CD1c-positive myeloid dendritic cell (primary cell): ENCODE results near the gene ATP9B.
"Not testable (repeated sequence)": the region's sequence is repeated elsewhere in the genome, so short reads cannot be mapped to it uniquely, and the experiment has no call there.

ENCODE experiments used
- DNase-seq: peaks from one replicate; pipeline ENCODE4 v3.0.0-alpha.2; 2016; ENCODE audit errors: extremely low spot score

ATP9B gene

DNA sequence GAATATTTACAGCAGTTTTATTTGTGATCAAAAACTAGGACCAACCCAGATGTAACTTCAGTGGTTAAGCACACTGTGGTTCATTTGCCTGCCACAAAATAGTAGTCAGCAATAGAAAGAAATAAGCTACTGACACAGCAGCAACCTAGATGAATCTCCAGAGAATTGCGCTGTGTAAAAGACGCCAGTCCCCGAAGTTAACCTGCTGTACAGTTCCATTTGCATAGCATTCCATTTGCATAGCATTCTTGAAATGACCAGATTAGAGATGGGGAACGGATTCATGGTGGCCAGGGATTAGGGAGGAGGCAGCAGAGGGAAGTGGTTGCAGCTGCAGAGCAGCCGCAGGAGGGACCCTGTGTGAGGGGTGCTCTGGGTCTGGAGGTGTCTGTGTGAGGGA, 287.2 kb downstream of the ATP9B start:
- DNase-seq, result no peak

DNA sequence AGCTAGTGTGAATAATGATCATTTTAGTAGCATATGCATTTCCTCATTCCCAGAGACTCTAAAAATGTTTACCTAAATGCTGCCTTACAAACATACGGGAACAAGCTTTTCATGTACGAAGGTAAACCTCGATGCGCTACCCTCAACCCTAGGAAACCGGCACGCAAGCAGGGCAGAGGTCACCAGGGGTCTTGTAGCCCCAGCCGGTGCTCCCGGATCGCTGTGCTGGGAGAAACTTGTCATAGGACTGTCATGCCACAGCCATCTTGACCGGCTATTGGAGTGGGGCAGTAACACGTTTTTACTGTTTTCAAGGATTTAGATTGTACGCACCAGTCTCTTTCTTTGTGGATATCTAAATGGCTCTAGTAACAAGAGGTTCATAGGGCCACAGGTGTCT, 291.7 kb downstream of the ATP9B start:
- no peak for DNase-seq

DNA sequence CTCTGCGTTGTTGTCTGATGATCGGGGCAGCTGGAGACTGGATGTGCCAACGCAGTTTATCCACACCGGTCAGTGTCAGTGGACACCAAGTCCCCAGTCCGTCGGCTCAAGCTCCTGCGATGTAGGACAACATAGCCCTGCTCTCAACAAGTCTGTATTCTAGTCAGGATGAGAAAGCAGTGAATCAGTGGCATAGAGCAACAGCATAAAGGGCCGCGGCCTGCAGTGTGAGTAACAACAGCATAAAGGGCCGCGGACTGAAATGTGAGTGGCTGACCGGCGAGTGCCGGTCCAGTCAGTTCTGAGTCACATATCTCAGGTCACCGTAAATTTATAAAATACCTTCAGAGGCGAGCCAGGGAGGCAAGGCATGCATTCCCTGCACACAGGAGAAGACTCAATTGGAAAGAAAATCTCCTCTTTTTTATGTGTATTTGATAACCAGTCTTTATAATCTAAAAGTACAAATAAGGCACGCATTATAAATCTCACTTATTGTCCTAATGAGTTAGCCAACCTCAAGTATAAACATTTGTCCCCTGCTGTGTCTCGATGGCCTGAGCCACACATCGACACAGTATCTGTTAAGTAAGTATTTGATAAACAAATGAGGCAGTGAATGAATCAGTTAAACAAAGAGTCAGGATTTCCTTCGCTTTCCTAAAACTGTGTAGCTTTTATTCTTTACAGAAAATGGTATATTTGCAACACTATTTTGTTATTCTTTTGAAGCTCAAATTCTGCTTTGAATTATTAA, 292.8 kb downstream of the ATP9B start:
- no peak for DNase-seq

DNA sequence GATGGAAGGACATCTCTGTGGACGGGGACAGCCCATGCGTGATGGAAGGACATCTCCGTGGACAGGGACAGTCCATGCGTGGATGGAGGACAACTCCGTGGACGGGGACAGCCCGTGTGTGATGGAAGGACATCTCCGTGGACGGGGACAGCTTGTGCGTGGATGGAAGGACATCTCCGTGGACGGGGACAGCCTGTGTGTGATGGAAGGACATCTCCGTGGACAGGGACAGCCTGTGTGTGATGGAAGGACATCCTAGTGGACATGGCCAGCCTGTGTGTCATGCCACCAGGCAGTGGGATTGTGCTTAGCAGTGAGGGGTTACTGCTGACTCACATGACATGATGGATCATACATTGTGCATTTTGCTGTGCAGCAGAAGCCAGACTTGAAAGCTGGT, 296.5 kb downstream of the ATP9B start:
- no peak for DNase-seq

DNA sequence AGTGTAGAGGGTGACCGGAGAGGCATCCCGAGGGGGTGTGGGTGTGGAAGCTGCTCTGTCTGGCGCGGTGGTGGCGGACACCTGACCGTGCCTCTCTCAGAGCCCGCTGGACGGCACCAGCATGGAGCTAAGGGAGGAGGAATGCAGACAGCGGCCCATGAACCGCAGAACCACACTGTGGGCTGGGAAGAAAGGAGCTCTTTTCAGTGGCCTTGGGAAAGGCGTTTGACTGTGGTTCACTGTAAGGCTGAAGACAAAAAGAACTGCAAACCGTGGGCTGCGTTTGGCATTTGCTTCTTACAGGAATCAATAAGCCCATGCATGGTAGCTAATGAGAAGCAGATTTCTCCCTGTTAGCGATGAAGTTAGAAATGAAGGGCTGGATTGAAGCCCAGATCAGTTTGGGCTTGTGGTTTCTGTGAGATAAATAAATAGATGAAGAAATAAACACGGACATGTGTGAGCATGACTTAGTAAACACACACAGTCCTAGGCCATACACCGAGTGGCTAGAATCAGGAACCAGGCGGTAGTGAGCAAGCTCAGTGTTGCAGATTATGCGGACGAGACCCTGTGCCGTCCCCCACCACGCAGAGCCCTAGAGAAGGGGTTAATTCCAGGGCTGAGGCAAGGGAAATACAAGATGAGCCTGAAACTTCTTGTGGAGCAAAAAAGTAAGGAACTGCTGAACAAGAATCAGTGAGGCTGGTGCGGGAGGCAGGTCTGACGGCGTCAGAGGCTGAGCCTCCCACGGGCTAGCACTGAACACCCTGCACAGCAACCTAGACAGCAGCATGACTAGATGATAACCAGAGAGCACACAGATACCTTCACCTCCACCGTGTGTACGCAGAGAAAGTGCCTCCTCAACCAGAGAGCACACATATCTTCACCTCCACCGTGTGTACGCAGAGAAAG, 297.2 kb downstream of the ATP9B start:
- DNase-seq, result no peak

DNA sequence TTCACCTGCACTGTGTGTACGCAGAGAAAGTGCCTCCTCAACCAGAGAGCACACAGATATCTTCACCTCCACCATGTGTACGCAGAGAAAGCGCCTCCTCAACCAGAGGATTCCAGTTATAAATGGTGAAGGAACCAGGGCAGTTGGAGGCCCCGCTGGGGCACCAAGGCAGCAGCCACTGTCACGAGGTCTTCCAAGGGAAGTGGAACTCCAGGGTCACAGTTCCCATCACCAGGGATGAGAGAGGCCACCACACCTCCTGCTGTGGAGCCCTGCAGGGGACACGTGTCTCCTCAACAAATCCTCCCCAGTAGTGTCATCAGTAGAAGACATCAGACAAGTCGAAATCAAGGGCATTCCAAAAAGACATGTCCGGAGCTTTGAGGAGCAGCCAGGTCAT, 298.3 kb downstream of the ATP9B start:
- DNase-seq, result no peak

DNA sequence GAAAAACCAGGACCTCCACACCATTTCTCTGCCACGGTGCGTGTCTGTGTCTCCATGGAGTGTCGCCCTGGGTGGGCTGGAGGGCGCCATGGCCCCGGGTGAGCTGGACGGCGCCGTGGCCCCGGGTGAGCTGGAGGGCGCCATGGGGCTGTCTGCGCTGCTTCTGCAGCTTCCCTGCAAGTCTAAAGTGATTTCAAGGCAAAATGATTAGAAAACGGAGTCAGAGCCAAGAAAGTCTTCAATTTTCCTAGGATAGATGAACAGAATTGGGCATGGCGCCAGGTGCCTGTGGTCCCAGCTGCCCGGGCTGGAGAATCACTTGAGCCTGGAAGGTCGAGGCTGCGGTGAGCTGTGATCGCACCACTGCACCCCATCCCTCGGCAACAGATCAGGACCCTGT, 298.8 kb downstream of the ATP9B start:
- DNase-seq, result no peak

DNA sequence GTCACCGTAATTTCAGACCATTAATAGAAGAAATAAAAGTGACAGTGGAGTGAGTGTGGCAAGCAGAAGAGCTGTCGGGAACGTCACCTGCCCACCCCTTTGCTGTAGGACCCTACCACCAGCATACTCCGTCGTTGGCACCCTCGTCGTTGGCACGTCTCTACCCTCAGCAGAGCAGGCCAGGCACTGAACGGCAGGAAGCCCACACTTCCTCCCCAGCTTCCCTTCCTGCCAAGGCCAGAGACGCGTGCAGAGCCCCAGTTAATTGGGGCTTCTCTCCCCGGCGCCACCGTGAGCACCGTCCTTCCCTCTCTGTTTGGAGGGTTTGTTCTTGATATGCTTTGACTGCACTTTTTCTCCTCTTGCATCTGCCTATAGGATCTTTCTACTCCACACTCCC, 299.5 kb downstream of the ATP9B start:
- DNase-seq, result no peak

DNA sequence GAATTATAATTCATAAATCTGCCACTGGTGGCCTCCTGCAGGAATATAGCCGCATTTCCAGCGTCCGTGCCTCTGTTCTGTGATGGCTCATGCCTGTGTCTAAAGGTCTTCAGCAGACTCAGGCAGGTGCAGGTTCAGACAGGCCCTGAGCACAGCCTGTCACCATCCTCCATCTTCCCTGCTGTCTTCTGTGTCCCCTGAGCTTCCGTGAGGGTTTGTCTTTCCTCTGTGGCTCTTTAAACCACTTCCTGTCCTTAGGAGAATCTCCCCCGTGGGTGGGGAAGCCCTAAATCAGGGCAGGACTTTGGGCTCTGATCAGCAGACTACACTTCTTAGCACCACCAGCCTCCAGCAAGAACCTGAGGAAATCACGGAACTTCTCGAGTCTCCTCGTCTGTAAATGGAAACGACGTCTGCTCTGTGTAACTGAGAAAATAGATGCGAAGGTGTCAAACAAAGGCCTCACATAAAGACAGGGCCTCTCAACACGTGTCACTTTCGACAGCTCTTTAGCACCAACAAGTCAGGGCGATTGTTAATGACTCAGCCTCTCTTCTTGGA, 302.4 kb downstream of the ATP9B start:
- no peak for DNase-seq

DNA sequence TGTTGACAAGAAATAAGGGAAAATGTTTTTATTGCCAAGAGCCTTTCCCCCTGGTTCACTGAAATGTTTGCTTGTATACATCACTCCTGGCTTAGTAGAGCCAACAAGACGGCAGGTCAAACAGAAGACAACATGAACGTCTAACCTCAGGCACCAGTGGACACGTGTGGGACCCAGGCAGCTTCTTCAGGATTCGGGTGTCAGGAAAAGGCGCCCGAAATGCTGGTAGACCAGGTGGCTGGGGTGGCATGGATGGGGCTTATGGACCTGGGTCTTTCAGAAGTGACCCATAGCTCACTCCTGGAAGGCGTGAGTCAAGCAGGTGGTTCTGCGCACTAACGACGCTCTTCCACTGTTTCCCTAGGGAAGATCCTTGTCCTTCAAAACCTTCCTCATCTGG, 303.3 kb downstream of the ATP9B start:
- no peak for DNase-seq

DNA sequence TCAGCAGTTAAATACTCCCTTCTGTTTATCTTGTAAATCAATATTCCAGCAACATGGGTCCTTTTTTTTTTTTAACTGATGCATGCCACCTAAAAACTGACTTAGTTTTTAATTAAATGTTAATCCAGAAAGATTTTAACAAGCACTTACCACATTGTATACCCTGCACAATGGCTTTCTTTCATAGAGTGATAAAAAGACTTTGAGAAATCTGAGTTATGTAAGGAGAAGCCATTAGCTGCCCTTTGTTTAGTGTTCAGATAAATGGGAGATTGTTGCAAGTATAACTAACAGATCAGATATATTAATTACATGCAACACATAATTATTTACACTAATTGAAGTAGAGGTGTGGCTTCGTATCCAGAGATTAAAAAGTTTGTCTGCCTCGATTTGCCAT, 303.8 kb downstream of the ATP9B start:
- DNase-seq, result no peak

DNA sequence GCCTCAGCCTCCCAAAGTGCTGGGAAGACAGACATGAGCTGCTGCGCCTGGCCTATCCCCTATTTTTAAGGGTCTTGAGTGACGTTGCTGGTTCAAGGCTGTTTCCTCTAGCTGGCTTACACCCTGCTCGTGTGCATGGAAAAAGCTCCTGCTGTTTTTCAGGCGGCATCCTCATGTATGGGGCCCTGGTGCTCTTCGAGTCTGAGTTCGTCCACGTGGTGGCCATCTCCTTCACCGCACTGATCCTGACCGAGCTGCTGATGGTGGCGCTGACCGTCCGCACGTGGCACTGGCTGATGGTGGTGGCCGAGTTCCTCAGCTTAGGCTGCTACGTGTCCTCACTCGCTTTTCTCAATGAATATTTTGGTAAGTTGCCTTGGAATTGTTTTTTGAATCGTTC, 304.5 kb downstream of the ATP9B start:
- DNase-seq, result no peak

DNA sequence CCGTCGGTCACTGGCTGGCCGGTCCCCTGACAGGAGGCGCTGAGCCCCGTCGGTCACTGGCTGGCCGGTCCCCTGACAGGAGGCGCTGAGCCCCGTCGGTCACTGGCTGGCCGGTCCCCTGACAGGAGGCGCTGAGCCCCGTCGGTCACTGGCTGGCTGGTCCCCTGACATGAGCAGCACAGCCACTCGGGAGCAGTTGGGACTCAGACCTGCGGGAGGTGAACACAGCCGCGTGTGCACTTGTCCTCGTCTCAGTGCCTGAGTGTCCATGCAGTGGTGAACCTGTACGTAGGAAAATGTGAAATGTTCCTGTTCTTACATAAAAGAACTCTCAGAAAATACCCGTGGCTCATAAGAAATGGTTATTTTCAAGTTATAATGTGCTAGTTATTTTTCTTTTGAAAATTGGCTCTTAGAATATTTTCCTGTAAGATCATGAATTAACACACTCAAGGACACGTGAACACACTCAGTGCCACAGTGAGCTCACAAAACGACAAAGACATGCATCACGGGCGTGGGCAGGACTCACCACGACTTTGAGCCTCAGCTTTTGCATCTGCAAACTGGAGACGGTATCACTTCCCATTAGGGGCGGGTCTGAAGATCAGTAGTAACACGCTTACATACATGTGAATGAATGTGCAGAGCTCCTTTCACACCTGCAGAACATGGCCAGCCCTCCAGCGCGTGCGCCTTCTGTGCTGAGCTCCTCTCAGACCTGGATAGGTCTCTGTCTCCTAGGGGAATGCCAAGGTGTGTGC, 305.4 kb downstream of the ATP9B start:
- DNase-seq, result no peak

DNA sequence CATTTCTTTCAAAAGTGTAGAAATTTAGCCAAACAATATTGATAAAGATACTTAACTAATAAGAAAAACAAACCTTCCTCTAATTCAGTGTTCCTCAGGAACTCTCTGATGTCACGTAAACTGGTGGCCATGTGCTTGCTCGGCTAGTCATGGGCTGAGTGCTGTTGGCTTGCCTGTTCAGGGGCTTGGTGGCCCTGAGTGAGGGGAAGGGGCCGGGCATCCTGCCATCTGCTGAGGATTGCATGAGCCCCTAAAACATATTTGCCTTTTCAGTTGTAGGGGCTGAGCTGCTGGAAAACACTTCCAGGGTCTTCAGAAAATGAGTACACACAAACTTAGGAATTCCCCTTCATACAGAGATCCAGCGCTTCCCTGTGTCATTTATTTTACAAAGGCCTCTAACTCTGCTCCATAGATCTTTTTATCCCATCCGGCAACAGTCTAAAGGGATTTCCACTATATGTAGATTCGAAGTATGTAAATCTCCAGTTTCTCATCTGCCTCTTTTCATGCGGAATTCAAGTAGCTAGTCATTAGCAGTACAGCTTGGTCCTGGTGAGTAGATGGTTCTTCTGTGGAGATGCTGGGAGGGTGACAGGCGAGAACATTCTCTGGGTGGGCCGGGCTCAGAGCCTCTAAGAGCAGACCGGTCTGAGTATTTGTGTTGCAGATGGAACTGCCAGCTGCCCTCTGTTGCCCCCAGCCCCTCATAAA, 306.4 kb downstream of the ATP9B start:
- DNase-seq, result no peak

DNA sequence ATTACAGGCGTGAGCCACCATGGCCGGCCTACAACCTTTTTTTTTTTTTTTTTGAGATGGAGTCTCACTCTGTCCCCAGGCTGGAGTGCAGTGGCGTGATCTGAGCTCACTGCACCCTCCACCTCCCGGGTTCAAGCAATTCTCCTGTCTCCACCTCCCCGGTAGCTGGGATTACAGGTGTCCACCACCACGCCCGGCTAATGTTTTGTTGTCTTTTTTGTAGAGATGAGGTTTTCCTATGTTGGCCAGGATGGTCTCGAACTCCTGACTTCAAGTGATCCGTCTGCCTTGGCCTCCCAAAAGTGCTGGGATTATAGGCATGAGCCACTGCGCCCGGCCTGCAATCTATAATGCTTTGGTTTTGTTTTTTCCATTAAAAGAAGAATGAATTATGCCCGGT, 307.5 kb downstream of the ATP9B start:
- not testable (repeated sequence) for DNase-seq

DNA sequence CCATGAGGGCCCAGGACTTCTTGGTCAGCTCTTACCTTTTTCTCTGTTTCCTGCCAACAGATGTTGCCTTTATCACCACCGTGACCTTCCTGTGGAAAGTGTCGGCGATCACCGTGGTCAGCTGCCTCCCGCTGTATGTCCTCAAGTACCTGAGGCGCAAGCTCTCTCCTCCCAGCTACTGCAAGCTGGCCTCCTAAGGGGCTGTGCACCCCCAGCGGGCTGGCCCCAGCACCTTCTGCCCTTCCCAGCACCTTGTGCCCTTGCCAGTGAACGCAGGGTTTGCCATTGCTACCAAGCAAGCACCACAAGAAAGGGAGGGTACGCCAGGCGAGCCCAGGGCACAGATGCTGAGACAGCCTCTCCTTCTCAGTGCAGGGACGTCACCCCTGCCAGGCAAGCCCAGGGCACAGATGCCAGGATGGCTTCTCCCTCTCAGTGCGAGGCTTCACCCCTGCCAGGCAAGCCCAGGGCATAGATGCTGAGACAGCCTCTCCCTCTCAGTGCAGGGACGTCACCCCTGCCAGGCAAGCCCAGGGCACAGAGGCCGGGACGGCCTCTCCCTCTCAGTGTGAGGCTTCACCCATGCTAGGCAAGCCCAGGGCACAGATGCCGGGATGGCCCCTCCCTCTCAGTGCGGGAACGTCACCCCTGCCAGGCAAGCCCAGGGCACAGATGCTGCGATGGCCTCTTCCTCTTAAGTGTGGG, 308.1 kb downstream of the ATP9B start:
- DNase-seq, result no peak

DNA sequence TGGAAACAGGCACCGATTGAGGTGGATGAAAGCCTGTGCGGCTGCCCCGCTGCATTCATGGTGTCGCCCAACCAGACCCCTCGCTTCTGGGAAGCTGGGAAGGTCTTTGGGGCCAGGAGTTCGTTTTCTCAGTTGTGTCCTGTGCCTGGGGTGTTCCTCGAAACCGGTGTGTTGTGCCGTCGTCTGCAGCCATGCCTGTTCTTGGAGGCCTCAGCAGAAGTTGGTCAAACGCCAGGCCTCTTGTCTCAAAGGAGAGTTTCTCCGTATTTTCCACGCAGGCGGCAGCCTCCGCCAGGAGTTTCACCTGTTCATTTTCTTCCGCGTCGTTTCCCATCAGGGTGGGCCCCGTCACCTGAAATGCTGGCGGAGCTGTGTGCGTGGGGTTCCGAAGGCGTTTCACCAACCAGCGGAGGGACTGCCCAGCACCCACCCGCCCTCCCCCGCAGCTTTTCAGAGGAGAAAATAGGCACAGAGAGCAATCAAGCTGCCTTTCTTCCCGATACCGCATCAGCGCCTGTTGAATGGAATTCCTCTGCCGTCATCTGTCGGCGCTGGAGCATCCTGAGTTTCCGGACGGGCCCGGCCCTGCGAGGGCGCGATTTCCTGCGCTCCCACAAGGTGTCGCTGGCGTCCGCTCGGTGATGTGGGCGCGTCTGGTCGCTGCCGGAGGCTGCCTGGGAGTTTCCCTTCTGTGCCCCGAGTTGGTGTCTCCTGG, 309.5 kb downstream of the ATP9B start:
- DNase-seq, result peak; percentile 86

DNA sequence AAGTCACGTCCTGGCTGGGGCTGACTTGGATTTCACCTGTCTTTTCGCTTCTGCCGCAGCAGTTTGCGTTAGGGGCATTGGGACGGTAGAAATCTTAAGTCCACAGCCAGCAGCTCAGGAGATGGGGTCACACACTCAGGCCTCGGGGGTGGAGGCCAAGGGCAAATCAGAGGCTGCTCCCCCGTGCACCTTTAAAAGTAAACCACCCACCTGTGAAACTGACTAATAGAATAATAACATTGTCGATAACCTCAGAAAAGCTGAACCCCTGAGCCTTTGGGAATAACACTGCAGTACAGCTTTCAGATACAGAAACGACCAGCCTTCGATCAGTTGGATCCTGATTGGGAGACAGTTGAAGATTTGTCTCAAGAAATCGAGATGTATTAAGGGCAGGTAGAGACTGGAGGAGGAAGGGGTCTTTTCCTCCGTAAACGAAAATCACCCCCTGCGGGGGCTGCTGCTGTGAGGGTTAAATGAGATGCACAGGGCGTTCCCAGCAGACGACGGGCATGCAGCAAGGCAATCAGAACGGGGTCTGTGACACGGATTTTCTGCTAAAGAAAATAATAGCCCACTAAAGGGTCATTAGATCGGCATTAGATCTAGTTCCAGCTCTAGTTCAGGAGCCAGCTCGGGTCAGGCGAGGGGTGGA, 310.2 kb downstream of the ATP9B start:
- DNase-seq, result no peak

DNA sequence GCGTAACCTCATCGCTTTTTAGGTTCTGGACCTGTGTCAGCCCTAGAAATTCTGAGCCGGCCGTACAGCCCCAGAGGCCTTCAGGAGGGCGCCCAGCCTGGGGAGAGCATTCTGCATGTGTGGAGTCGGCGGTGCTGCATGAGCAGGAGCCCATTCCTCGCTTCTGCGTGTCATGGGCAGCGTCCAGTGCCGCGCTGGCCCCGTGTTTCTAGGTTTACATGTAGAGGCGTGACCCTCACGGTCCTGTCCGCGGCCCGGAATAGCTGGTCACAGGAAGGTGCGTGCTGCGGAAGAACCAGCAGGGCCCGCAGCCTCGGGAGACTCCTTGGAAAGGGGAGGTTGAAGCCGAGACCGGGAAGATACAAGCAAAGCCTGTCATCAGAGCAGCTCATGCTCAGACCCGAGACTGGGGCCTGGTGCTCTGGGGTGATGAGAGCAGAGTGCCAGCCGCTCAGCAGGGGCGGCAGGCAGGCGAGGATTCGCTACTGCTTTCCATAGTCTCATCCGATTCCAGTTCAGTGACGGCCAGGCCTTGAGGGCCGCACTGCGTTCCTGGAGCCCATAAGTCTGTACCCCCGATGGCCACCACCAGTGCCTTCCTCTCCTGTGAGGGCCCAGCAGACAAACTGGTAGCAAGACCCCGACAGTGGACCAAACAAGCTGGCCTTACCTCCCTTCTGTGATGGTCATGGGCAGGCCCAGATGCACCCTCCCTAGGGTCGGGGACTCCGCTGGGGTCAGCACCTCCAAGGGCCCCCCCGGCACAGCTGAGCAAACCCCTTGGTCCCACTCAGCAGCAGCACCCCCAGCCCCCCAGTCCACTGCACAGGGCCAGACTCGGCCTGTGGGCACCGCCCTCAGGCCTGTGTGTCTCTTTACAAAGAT, 311.0 kb downstream of the ATP9B start:
- no peak for DNase-seq
